Suprapubic skin (tissue), 3 donors: Measurements from ENCODE around the gene PFKFB3.

ENCODE experiments used
- CTCF ChIP-seq, 2 donors: fragments of 200-600 bp in 1 of 2; fragments of 450-650 bp in 1 of 2; sonication (generic) in 1 of 2; IDR thresholded peaks; one replicate each; pipeline ENCODE4 v1.5.1; 2016 to 2019; ENCODE audit warnings: antibody characterized with exemption in 2 of 2, mild to moderate bottlenecking in 1 of 2, moderate library complexity in 1 of 2
- EP300 ChIP-seq: sonication (generic); formaldehyde crosslinking; IDR thresholded peaks from one replicate; pipeline ENCODE4 v1.6.1; 2017; ENCODE audit warnings: antibody characterized with exemption
- POLR2A ChIP-seq, 2 donors: fragments of 450-650 bp; IDR thresholded peaks; one replicate each; pipeline ENCODE4 v1.6.1; 2017; ENCODE audit warnings: antibody characterized with exemption in 2 of 2, mild to moderate bottlenecking in 2 of 2, moderate library complexity in 2 of 2

DNA sequence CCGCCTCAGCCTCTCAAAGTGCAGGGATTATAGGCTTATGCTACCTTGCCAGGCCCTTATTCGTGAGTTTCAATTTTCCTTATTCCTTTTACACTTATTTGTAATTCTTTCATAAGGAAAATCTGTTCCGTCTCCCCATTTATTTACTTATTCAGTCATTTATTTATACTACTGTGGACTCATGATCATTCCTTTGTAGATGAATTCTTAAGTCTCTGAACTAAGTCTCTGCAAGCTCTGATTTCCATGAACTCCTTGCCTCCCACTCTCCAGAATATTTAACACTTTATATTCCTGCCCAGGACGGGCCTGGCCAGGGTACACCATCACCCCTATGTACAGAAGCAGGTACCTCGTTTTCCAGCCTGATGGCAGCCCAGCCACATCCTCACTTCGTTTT, 39.4 kb downstream of the PFKFB3 start:
- TF ChIP-seq CTCF (IDR thresholded peaks at IDR 0.05) (no peak), POLR2A (IDR thresholded peaks at IDR 0.05) (no peak), EP300 (no peak)
